Adrenal gland (tissue), 5 donors: ENCODE measurements around the gene CRK.

Experiments
- POLR2A ChIP-seq, 2 donors: fragments of 450-650 bp; IDR thresholded peaks; one replicate each; pipeline ENCODE4 v1.6.1; 2017; ENCODE audit warnings: antibody characterized with exemption in 2 of 2, mild to moderate bottlenecking in 2 of 2, moderate library complexity in 1 of 2
- TF ChIP-seq, protein P1 (sequence below), 6 experiments: fragments of 450-650 bp in 4 of 6; fragments of 200-600 bp in 2 of 6; sonication (generic) in 1 of 6; IDR thresholded peaks; 1 replicate in 5 of 6; 2 replicates in 1 of 6; pipeline versions ENCODE4 v1.5.1 to v1.8.0; 2016 to 2021; ENCODE audit warnings: antibody characterized with exemption in 6 of 6, mild to moderate bottlenecking in 2 of 6, moderate library complexity in 1 of 6
- donor health status: DM: no; HTN: no; CAD: no.

DNA sequence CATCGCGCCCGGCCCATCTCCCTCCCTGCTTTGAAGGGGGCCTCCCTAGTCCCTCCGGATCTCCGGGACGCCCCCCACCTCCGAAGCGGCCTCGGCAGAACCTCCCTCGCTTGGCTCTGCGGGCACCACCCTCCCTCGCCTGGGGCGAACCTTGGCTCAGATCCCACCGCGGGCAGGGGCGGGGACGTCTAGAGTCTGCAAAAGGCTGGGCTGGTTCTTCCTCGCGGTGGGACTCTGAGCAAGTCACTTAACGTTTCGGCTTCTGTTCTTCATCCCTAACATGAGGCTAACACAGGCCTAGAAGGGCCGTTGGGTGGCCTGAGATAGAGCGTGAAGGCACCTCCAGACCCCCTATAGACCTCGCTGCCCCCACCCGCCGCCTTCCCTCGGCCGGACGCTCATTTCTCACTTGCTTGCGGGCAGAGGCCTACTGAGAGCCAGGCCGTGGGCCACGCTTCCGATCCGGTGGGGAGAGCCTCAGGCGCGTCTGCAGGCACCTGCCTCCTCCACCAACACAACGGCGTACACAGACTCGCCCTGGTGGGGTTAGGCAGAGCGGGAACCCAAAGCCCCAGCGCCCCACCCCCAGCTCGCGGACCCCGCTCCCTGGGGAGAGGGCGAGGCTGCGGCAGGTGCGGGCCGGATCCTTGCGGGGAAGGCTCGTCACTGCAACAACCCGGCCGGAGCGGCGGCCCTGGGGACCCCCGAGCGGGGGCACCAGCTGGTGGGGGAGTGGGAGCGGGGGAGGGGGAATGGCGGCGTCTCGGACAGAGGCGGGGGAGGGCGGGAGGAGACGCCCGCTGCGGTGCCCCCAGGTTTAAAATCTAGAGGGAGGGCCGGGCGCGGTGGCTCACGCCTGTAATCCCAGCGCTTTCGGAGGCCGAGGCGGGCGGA, 31.0 kb upstream of the CRK start:
- TF ChIP-seq, protein P1, sequence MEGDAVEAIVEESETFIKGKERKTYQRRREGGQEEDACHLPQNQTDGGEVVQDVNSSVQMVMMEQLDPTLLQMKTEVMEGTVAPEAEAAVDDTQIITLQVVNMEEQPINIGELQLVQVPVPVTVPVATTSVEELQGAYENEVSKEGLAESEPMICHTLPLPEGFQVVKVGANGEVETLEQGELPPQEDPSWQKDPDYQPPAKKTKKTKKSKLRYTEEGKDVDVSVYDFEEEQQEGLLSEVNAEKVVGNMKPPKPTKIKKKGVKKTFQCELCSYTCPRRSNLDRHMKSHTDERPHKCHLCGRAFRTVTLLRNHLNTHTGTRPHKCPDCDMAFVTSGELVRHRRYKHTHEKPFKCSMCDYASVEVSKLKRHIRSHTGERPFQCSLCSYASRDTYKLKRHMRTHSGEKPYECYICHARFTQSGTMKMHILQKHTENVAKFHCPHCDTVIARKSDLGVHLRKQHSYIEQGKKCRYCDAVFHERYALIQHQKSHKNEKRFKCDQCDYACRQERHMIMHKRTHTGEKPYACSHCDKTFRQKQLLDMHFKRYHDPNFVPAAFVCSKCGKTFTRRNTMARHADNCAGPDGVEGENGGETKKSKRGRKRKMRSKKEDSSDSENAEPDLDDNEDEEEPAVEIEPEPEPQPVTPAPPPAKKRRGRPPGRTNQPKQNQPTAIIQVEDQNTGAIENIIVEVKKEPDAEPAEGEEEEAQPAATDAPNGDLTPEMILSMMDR (IDR thresholded peaks at IDR 0.05): no peak
- peak in 1 of 2 donors; percentile 8 for TF ChIP-seq POLR2A (IDR thresholded peaks at IDR 0.05)
